Glomerular visceral epithelial cell (primary cell): ENCODE measurements around the gene BEGAIN.

Experiments used
- DNase-seq: peaks from one replicate; pipeline ENCODE4 v3.0.0-alpha.2; 2016; ENCODE audit errors: extremely low spot score

BEGAIN gene

GRCh38 chr14:100549834-100550625 is 37.2 kb downstream of the BEGAIN start:
- DNase-seq: no peak

GRCh38 chr14:100548939-100549338 is 38.3 kb downstream of the BEGAIN start:
- no peak for DNase-seq

- DNase-seq: no peak
Measured at GRCh38 chr14:100548295-100548655, 38.9 kb downstream of the BEGAIN start.

- DNase-seq: no peak
Measured at GRCh38 chr14:100547633-100548294, 39.5 kb downstream of the BEGAIN start.

- DNase-seq: no peak
Measured at GRCh38 chr14:100546051-100546443, 41.2 kb downstream of the BEGAIN start.

- DNase-seq: no peak
Measured at GRCh38 chr14:100545359-100545758, 41.9 kb downstream of the BEGAIN start.

GRCh38 chr14:100544506-100545141 is 42.6 kb downstream of the BEGAIN start:
- no peak for DNase-seq

GRCh38 chr14:100543471-100544455 is 43.5 kb downstream of the BEGAIN start:
- no peak for DNase-seq

GRCh38 chr14:100542619-100543205 is 44.5 kb downstream of the BEGAIN start:
- no peak for DNase-seq

GRCh38 chr14:100541621-100542560 is 45.3 kb downstream of the BEGAIN start:
- no peak for DNase-seq

- DNase-seq: no peak
Measured at GRCh38 chr14:100540926-100541620, 46.1 kb downstream of the BEGAIN start.

- no peak for DNase-seq
Measured at GRCh38 chr14:100540141-100540925, 46.9 kb downstream of the BEGAIN start.

GRCh38 chr14:100539766-100540140 is 47.5 kb downstream of the BEGAIN start:
- no peak for DNase-seq

GRCh38 chr14:100539003-100539660 is 48.1 kb downstream of the BEGAIN start:
- no peak for DNase-seq

- DNase-seq: no peak
Measured at GRCh38 chr14:100538351-100539002, 48.7 kb downstream of the BEGAIN start.

- no peak for DNase-seq
Measured at GRCh38 chr14:100537446-100538350, 49.5 kb downstream of the BEGAIN start.
